ENCODE results near the gene AAGAB. TPM values are rescaled to one million over a fixed set of nuclear protein-coding genes. Genes with fewer than 3 reads are reported as not detected.

Gene AAGAB
- total RNA-seq, 4 donors from 2014 or later: 39.7 to 343 (median 54.1) TPM

GRCh38 chr15:67192185-67192820 lies 62.2 kb downstream of the AAGAB start:
- 80 to 88% methylated on average over 2 to 5 of the region's 5 CpGs for WGBS, 2 donors (ENCODE audit: low coverage in 1 of 2)
- no peak for DNase-seq
- no peak for TF ChIP-seq EP300 (IDR thresholded peaks at IDR 0.05; ENCODE audit: low read depth)
- no peak for TF ChIP-seq CTCF (IDR thresholded peaks at IDR 0.05)
- TF ChIP-seq POLR2A (IDR thresholded peaks at IDR 0.05): no peak
- TF ChIP-seq POLR2AphosphoS5 (IDR thresholded peaks at IDR 0.05): no peak
- Histone ChIP-seq H3K27ac (no peak overlapping the region), H3K4me1 (peaks cover 7 to 23% (median 8%) of the 10 kb centered on the region in 4 donors), H3K36me3 (no peaks in the 10 kb centered on the region), H3K27me3 (no peaks in the 10 kb centered on the region), H3K9me3 (no peaks in the 10 kb centered on the region), H3K4me3 (no peak overlapping the region)
- intact Hi-C loops (cut with DNase I; ENCODE audit: low total_unique reads): no loop called here
- in situ Hi-C loops (cut with MboI; ENCODE audit: low pct_ligation_motif_present in 1 of 4, low pct_unique_long_range_greater_than_20kb in 1 of 4, low sequenced_read_pairs in 3 of 4): no loop called here

DNA sequence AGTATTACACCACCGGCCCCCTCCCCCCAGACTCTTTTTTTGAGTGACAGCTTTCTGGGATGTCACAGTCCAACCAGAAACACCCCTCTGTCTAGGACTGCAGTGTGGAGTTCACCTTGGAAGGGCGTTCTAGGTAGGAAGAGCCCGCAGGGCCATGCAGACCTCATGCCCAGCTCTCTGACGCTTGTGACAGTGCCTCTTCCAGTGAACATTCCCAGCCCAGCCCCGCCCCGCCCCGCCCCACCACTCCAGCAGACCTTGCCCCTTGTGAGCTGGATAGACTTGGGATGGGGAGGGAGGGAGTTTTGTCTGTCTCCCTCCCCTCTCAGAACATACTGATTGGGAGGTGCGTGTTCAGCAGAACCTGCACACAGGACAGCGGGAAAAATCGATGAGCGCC lies 63.6 kb downstream of the AAGAB start:
- Histone ChIP-seq H3K36me3 (no peaks in the 10 kb centered on the region), H3K9me3 (no peaks in the 10 kb centered on the region), H3K4me3 (no peak overlapping the region), H3K4me1 (peaks cover 10 to 36% (median 17%) of the 10 kb centered on the region in 4 donors), H3K27ac (peak overlapping the region in 3 of 4 donors; percentile 13 to 78 (median 63)), H3K27me3 (no peaks in the 10 kb centered on the region)
- TF ChIP-seq CTCF (IDR thresholded peaks at IDR 0.05): no peak
- no peak for TF ChIP-seq POLR2A (IDR thresholded peaks at IDR 0.05)
- no peak for TF ChIP-seq POLR2AphosphoS5 (IDR thresholded peaks at IDR 0.05)
- TF ChIP-seq EP300 (IDR thresholded peaks at IDR 0.05; ENCODE audit: low read depth): no peak
- in situ Hi-C loops (cut with MboI; ENCODE audit: low pct_ligation_motif_present in 1 of 4, low pct_unique_long_range_greater_than_20kb in 1 of 4, low sequenced_read_pairs in 3 of 4): no loop called here
- WGBS, 2 donors (ENCODE audit: low coverage in 1 of 2): 92 to 94% methylated on average over 3 to 11 of the region's 11 CpGs
- intact Hi-C loops (cut with DNase I; ENCODE audit: low total_unique reads): no loop called here
- no peak for DNase-seq

- Histone ChIP-seq H3K27me3 (no peaks in the 10 kb centered on the region), H3K9me3 (no peaks in the 10 kb centered on the region), H3K36me3 (no peaks in the 10 kb centered on the region), H3K4me3 (no peak overlapping the region), H3K27ac (peak overlapping the region; percentile 13 to 78 (median 70)), H3K4me1 (peaks cover 10 to 39% (median 18%) of the 10 kb centered on the region in 4 donors)
- intact Hi-C loops (cut with DNase I; ENCODE audit: low total_unique reads) (no loop called here), in situ Hi-C loops (cut with MboI; ENCODE audit: low pct_ligation_motif_present in 1 of 4, low pct_unique_long_range_greater_than_20kb in 1 of 4, low sequenced_read_pairs in 3 of 4) (no loop called here)
- WGBS, 2 donors (ENCODE audit: low coverage in 1 of 2): 79 to 100% methylated on average over 1 to 2 of the region's 2 CpGs
- TF ChIP-seq CTCF (IDR thresholded peaks at IDR 0.05) (no peak), POLR2A (IDR thresholded peaks at IDR 0.05) (no peak), POLR2AphosphoS5 (IDR thresholded peaks at IDR 0.05) (no peak), EP300 (IDR thresholded peaks at IDR 0.05; ENCODE audit: low read depth) (no peak)
- no peak for DNase-seq
Observed at GRCh38 chr15:67190326-67190725, 64.1 kb downstream of the AAGAB start.

- no peak overlapping the region for H3K4me3 ChIP-seq
- no peaks in the 10 kb centered on the region for H3K9me3 ChIP-seq
- peak overlapping the region; percentile 63 to 78 (median 72) for H3K27ac ChIP-seq
- no peaks in the 10 kb centered on the region for H3K27me3 ChIP-seq
- in situ Hi-C loops (cut with MboI; ENCODE audit: low pct_ligation_motif_present in 1 of 4, low pct_unique_long_range_greater_than_20kb in 1 of 4, low sequenced_read_pairs in 3 of 4): no loop called here
- intact Hi-C loops (cut with DNase I; ENCODE audit: low total_unique reads): loop anchor here (10.0 kb wide), 2 partner anchors 65 to 125 kb away; partner anchors contain the start of gene SMAD3
- DNase-seq: no peak
- 59 to 84% methylated on average over 6 to 26 of the region's 26 CpGs for WGBS, 2 donors (ENCODE audit: low coverage in 1 of 2)
- TF ChIP-seq POLR2AphosphoS5 (IDR thresholded peaks at IDR 0.05) (peak in 1 of 3 donors; percentile 5), EP300 (IDR thresholded peaks at IDR 0.05; ENCODE audit: low read depth) (no peak), POLR2A (IDR thresholded peaks at IDR 0.05) (no peak), CTCF (IDR thresholded peaks at IDR 0.05) (no peak)
- H3K4me1 ChIP-seq: peaks cover 10 to 39% (median 18%) of the 10 kb centered on the region in 4 donors
- H3K36me3 ChIP-seq: no peaks in the 10 kb centered on the region
Observed at GRCh38 chr15:67189326-67190051, 65.0 kb downstream of the AAGAB start.
